KMS-11 (cell line): ENCODE measurements around the gene NOS1.

Experiments used
- H2AFZ ChIP-seq: fragments of 200-600 bp; sonication (generic); 2 replicates; pipeline ENCODE4 v1.6.1; 2016; ENCODE audit warnings: antibody characterized with exemption, mixed run types, low read depth
- H3K27ac ChIP-seq: fragments of 200-600 bp; sonication (generic); 2 replicates; pipeline ENCODE4 v1.6.1; 2016; ENCODE audit warnings: mild to moderate bottlenecking, mixed run types
- H3K27me3 ChIP-seq: fragments of 200-600 bp; sonication (generic); 2 replicates; pipeline ENCODE4 v1.6.1; 2017; ENCODE audit warnings: mild to moderate bottlenecking, low read depth, mixed run types, moderate library complexity; ENCODE audit not compliant: insufficient read depth
- H3K36me3 ChIP-seq: fragments of 200-600 bp; sonication (generic); 2 replicates; pipeline ENCODE4 v1.6.1; 2017; ENCODE audit warnings: mild to moderate bottlenecking, mixed run types; ENCODE audit not compliant: insufficient read depth
- H3K4me1 ChIP-seq: fragments of 200-600 bp; sonication (generic); 2 replicates; pipeline ENCODE4 v1.6.1; 2016; ENCODE audit warnings: mild to moderate bottlenecking, low read depth, mixed run types; ENCODE audit not compliant: poor library complexity, severe bottlenecking
- H3K4me2 ChIP-seq: fragments of 200-600 bp; sonication (generic); 2 replicates; pipeline ENCODE4 v1.7.0; 2016; ENCODE audit warnings: mild to moderate bottlenecking, mixed run types
- H3K4me3 ChIP-seq: fragments of 200-600 bp; sonication (generic); IDR thresholded peaks from 2 replicates; pipeline ENCODE4 v1.6.1; 2017; ENCODE audit warnings: low read depth, low read length, mixed read lengths; ENCODE audit not compliant: insufficient read depth
- H3K79me2 ChIP-seq: fragments of 200-600 bp; sonication (generic); 2 replicates; pipeline ENCODE4 v1.6.1; 2016; ENCODE audit warnings: low read depth, mixed run types; ENCODE audit not compliant: insufficient read depth
- H3K9ac ChIP-seq: fragments of 200-600 bp; sonication (generic); 2 replicates; pipeline ENCODE4 v1.6.1; 2016; ENCODE audit warnings: mild to moderate bottlenecking, mixed run types
- H4K20me1 ChIP-seq: fragments of 200-600 bp; sonication (generic); 2 replicates; pipeline ENCODE4 v1.6.1; 2016; ENCODE audit warnings: mild to moderate bottlenecking, mixed run types; ENCODE audit not compliant: insufficient read depth
- CTCF ChIP-seq: fragments of 200-600 bp; sonication (generic); conservative IDR thresholded peaks from 2 replicates; pipeline ENCODE4 v1.6.1; 2017; ENCODE audit warnings: low read depth, mild to moderate bottlenecking, antibody characterized with exemption, low read length, moderate library complexity, mixed read lengths

NOS1 gene

GRCh38 chr12:117298648-117299225, 62.7 kb downstream of the NOS1 start:
- no peak overlapping the region for H3K4me2 ChIP-seq
- H2AFZ ChIP-seq: no peak overlapping the region
- H3K27ac ChIP-seq: no peak overlapping the region
- no peaks in the 10 kb centered on the region for H3K27me3 ChIP-seq
- H3K36me3 ChIP-seq: no peaks in the 10 kb centered on the region
- H3K79me2 ChIP-seq: no peaks in the 10 kb centered on the region
- no peak overlapping the region for H3K9ac ChIP-seq
- no peak for TF ChIP-seq CTCF
- no peaks in the 10 kb centered on the region for H4K20me1 ChIP-seq
- H3K4me1 ChIP-seq: no peaks in the 10 kb centered on the region
- H3K4me3 ChIP-seq: no peak overlapping the region

- Histone ChIP-seq H3K9ac (no peak overlapping the region), H3K36me3 (no peaks in the 10 kb centered on the region), H3K4me1 (no peaks in the 10 kb centered on the region), H3K4me3 (no peak overlapping the region), H3K4me2 (no peak overlapping the region), H3K27me3 (no peaks in the 10 kb centered on the region), H3K27ac (no peak overlapping the region), H3K79me2 (no peaks in the 10 kb centered on the region), H2AFZ (no peak overlapping the region), H4K20me1 (no peaks in the 10 kb centered on the region)
- no peak for TF ChIP-seq CTCF
Measured at GRCh38 chr12:117298191-117298590, 63.2 kb downstream of the NOS1 start.

GRCh38 chr12:117294189-117294603, 67.2 kb downstream of the NOS1 start:
- H2AFZ ChIP-seq: no peak overlapping the region
- no peaks in the 10 kb centered on the region for H3K79me2 ChIP-seq
- no peak overlapping the region for H3K27ac ChIP-seq
- no peaks in the 10 kb centered on the region for H3K36me3 ChIP-seq
- H3K4me2 ChIP-seq: no peak overlapping the region
- H4K20me1 ChIP-seq: no peaks in the 10 kb centered on the region
- H3K27me3 ChIP-seq: no peaks in the 10 kb centered on the region
- no peak for TF ChIP-seq CTCF
- H3K4me3 ChIP-seq: no peak overlapping the region
- H3K9ac ChIP-seq: no peak overlapping the region
- no peaks in the 10 kb centered on the region for H3K4me1 ChIP-seq

- Histone ChIP-seq H3K4me2 (no peak overlapping the region), H3K9ac (no peak overlapping the region), H3K27me3 (no peaks in the 10 kb centered on the region), H3K36me3 (no peaks in the 10 kb centered on the region), H3K27ac (no peak overlapping the region), H4K20me1 (no peaks in the 10 kb centered on the region), H2AFZ (no peak overlapping the region), H3K4me3 (no peak overlapping the region), H3K4me1 (no peaks in the 10 kb centered on the region), H3K79me2 (no peaks in the 10 kb centered on the region)
- TF ChIP-seq CTCF: no peak
Measured at GRCh38 chr12:117293510-117293909, 67.9 kb downstream of the NOS1 start.
